ENCODE data around the gene SIT1.
"Not testable (repeated sequence)": the region's sequence is repeated elsewhere in the genome, so short reads cannot be mapped to it uniquely, and the experiment has no call there.

DNA sequence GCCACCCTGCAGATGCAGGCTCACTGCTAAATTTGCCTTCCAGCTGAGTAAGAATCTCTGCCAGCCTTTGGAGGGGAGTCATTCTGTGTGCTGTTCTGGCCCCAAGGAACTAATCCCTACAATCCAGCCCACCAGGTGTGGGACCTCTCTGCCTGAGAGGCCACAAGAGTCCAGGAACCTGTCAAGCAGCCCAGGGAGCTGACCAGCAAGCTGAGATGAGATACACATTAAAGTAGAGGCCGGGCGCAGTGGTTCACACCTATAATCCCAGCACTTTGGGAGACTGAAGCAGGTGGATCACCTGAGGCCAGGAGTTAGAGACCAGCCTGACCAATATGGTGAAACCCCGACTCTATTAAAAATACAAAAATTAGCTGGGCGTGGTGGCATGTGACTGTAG lies 38.7 kb downstream of the SIT1 start:
- not testable (repeated sequence) for TF ChIP-seq ZNF114 (CRISPR knock-in tag; IDR thresholded peaks at IDR 0.05); POLR2AphosphoS5 (IDR thresholded peaks at IDR 0.05; ENCODE audit: low read depth); EZH2 (IDR thresholded peaks at IDR 0.05; ENCODE audit: low read depth, unreplicated experiment); EZH2phosphoT487 (IDR thresholded peaks at IDR 0.05; ENCODE audit: unreplicated experiment); CREB1 (CRISPR knock-in tag; IDR thresholded peaks at IDR 0.05; ENCODE audit: low read depth); NANOG (IDR thresholded peaks at IDR 0.05; ENCODE audit: borderline replicate concordance); JUNB (IDR thresholded peaks at IDR 0.05; ENCODE audit: unreplicated experiment)
- TF ChIP-seq, protein P1, sequence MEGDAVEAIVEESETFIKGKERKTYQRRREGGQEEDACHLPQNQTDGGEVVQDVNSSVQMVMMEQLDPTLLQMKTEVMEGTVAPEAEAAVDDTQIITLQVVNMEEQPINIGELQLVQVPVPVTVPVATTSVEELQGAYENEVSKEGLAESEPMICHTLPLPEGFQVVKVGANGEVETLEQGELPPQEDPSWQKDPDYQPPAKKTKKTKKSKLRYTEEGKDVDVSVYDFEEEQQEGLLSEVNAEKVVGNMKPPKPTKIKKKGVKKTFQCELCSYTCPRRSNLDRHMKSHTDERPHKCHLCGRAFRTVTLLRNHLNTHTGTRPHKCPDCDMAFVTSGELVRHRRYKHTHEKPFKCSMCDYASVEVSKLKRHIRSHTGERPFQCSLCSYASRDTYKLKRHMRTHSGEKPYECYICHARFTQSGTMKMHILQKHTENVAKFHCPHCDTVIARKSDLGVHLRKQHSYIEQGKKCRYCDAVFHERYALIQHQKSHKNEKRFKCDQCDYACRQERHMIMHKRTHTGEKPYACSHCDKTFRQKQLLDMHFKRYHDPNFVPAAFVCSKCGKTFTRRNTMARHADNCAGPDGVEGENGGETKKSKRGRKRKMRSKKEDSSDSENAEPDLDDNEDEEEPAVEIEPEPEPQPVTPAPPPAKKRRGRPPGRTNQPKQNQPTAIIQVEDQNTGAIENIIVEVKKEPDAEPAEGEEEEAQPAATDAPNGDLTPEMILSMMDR (conservative IDR thresholded peaks at IDR 0.05; ENCODE audit: low read depth in 2 of 2), result not testable (repeated sequence)
- TF ChIP-seq, protein P2, sequence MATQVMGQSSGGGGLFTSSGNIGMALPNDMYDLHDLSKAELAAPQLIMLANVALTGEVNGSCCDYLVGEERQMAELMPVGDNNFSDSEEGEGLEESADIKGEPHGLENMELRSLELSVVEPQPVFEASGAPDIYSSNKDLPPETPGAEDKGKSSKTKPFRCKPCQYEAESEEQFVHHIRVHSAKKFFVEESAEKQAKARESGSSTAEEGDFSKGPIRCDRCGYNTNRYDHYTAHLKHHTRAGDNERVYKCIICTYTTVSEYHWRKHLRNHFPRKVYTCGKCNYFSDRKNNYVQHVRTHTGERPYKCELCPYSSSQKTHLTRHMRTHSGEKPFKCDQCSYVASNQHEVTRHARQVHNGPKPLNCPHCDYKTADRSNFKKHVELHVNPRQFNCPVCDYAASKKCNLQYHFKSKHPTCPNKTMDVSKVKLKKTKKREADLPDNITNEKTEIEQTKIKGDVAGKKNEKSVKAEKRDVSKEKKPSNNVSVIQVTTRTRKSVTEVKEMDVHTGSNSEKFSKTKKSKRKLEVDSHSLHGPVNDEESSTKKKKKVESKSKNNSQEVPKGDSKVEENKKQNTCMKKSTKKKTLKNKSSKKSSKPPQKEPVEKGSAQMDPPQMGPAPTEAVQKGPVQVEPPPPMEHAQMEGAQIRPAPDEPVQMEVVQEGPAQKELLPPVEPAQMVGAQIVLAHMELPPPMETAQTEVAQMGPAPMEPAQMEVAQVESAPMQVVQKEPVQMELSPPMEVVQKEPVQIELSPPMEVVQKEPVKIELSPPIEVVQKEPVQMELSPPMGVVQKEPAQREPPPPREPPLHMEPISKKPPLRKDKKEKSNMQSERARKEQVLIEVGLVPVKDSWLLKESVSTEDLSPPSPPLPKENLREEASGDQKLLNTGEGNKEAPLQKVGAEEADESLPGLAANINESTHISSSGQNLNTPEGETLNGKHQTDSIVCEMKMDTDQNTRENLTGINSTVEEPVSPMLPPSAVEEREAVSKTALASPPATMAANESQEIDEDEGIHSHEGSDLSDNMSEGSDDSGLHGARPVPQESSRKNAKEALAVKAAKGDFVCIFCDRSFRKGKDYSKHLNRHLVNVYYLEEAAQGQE (IDR thresholded peaks at IDR 0.05; ENCODE audit: unreplicated experiment), result not testable (repeated sequence)

Measured in GM23338 (cell line).